ENCODE results near the gene SCP2D1. TPM values are rescaled to one million over a fixed set of nuclear protein-coding genes. Genes with fewer than 3 reads are reported as not detected.

SCP2D1 gene
- total RNA-seq, 4 donors from 2014 or later: not detected

- Histone ChIP-seq H3K27ac (no peak overlapping the region), H3K9me3 (no peaks in the 10 kb centered on the region), H3K27me3 (no peaks in the 10 kb centered on the region), H3K4me1 (no peaks in the 10 kb centered on the region), H3K36me3 (no peaks in the 10 kb centered on the region), H3K4me3 (no peak overlapping the region)
- TF ChIP-seq POLR2A (IDR thresholded peaks at IDR 0.05) (no peak), CTCF (IDR thresholded peaks at IDR 0.05) (no peak)
- no peak for DNase-seq
Measured at GRCh38 chr20:18855882-18856281, 42.3 kb downstream of the SCP2D1 start.

- H3K9me3 ChIP-seq: no peaks in the 10 kb centered on the region
- H3K27me3 ChIP-seq: no peaks in the 10 kb centered on the region
- H3K36me3 ChIP-seq: no peaks in the 10 kb centered on the region
- H3K4me3 ChIP-seq: no peak overlapping the region
- no peaks in the 10 kb centered on the region for H3K4me1 ChIP-seq
- no peak for DNase-seq
- no peak overlapping the region for H3K27ac ChIP-seq
- TF ChIP-seq CTCF (IDR thresholded peaks at IDR 0.05): no peak
- no peak for TF ChIP-seq POLR2A (IDR thresholded peaks at IDR 0.05)
Measured at GRCh38 chr20:18856873-18857272, 43.3 kb downstream of the SCP2D1 start.

- no peak overlapping the region for H3K27ac ChIP-seq
Measured at GRCh38 chr20:18857640-18858039, 44.1 kb downstream of the SCP2D1 start.

GRCh38 chr20:18858816-18859215 lies 45.2 kb downstream of the SCP2D1 start:
- TF ChIP-seq POLR2A (IDR thresholded peaks at IDR 0.05): no peak
- no peak for TF ChIP-seq CTCF (IDR thresholded peaks at IDR 0.05)
- no peaks in the 10 kb centered on the region for H3K27me3 ChIP-seq
- H3K27ac ChIP-seq: no peak overlapping the region
- H3K36me3 ChIP-seq: no peaks in the 10 kb centered on the region
- H3K4me3 ChIP-seq: no peak overlapping the region
- H3K9me3 ChIP-seq: no peaks in the 10 kb centered on the region
- DNase-seq: no peak
- H3K4me1 ChIP-seq: no peaks in the 10 kb centered on the region

More at GRCh38 chr20:18857640-18858039, 44.1 kb downstream of the SCP2D1 start:
- Histone ChIP-seq H3K9me3 (no peaks in the 10 kb centered on the region), H3K4me3 (no peak overlapping the region), H3K36me3 (no peaks in the 10 kb centered on the region), H3K4me1 (no peaks in the 10 kb centered on the region), H3K27me3 (no peaks in the 10 kb centered on the region)
- DNase-seq: no peak
- TF ChIP-seq POLR2A (IDR thresholded peaks at IDR 0.05): no peak
- TF ChIP-seq CTCF (IDR thresholded peaks at IDR 0.05): no peak

Other genes with a start within 250 kb of the SCP2D1 start
- gene SMIM26, start 246.4 kb upstream of the SCP2D1 start, total RNA-seq: 10 to 100 TPM; 19.8 to 72.9 (median 61.8) TPM
- 10 to 100 TPM in 2 of 4 donors, 1 to 10 TPM in 2; 6.0 to 18.8 (median 10.2) TPM for gene DTD1, start 225.7 kb upstream of the SCP2D1 start, total RNA-seq

All from Peyer's patch (tissue), 4 donors.